ENCODE data around the gene PVR.

DNA sequence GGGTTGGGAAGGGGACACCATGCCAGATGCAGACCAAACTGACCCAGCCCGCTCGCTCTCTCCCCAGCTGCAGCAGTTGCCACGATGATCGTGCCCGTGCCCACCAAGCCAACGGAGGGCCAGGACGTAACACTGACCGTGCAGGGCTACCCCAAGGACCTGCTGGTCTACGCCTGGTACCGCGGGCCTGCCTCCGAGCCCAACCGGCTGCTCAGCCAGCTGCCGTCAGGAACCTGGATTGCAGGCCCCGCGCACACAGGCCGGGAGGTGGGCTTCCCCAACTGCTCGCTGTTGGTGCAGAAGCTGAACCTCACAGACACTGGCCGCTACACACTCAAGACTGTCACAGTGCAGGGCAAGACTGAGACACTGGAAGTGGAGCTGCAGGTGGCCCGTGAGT lies 64.1 kb downstream of the PVR start:
- no peak for TF ChIP-seq CTCF (IDR thresholded peaks at IDR 0.05; ENCODE audit: low read depth, low read length, poor library complexity, severe bottlenecking)
- TF ChIP-seq EZH2phosphoT487 (IDR thresholded peaks at IDR 0.05; ENCODE audit: borderline replicate concordance, low read length): no peak

Measured in DOHH2 (cell line).